ENCODE measurements around the gene TNFAIP2. TPM values are rescaled to one million over a fixed set of nuclear protein-coding genes. Genes with fewer than 3 reads are reported as not detected.

TNFAIP2 gene
- total RNA-seq, 1 experiment from 2014 or later: 8.1 TPM

DNA sequence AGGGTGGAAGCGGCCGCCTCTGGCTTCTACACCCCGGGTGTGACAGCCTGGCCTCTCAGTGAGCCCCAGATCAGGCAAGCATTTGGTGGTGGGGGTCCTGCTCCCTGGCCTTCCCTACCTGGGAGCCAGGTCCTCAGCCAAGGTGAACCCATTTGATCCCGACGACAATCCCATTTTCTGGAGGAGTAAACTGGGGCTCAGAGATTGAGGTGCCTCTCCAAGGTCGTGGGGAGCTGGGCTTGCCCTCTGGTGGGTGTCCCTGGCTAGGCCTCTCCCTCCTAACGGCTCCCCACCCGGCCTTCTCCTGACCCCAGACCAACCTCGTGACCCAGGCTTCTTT lies 31.4 kb upstream of the TNFAIP2 start:
- H3K4me1 ChIP-seq: peaks cover 19% of the 10 kb centered on the region
- no peaks in the 10 kb centered on the region for H3K36me3 ChIP-seq (ENCODE audit: control insufficient read depth, insufficient read depth, low read length)
- Mint-ChIP-seq H3K4me3 (ENCODE audit: unreplicated experiment) (no peak overlapping the region), H3K36me3 (ENCODE audit: insufficient read depth, unreplicated experiment) (no peaks in the 10 kb centered on the region), H3K27me3 (ENCODE audit: insufficient read depth, unreplicated experiment) (no peaks in the 10 kb centered on the region), H3K27ac (ENCODE audit: unreplicated experiment) (no peak overlapping the region), H3K9me3 (ENCODE audit: unreplicated experiment) (no peaks in the 10 kb centered on the region), H3K4me1 (ENCODE audit: low read depth, unreplicated experiment) (peaks cover 16% of the 10 kb centered on the region)
- ChIA-PET POLR2A (no interaction called here), CTCF (no interaction called here)
- peak overlapping the region; percentile 28 for H3K4me3 ChIP-seq (ENCODE audit: low read depth, low read length)
- H3K9me3 ChIP-seq: no peaks in the 10 kb centered on the region
- TF ChIP-seq, protein P1, sequence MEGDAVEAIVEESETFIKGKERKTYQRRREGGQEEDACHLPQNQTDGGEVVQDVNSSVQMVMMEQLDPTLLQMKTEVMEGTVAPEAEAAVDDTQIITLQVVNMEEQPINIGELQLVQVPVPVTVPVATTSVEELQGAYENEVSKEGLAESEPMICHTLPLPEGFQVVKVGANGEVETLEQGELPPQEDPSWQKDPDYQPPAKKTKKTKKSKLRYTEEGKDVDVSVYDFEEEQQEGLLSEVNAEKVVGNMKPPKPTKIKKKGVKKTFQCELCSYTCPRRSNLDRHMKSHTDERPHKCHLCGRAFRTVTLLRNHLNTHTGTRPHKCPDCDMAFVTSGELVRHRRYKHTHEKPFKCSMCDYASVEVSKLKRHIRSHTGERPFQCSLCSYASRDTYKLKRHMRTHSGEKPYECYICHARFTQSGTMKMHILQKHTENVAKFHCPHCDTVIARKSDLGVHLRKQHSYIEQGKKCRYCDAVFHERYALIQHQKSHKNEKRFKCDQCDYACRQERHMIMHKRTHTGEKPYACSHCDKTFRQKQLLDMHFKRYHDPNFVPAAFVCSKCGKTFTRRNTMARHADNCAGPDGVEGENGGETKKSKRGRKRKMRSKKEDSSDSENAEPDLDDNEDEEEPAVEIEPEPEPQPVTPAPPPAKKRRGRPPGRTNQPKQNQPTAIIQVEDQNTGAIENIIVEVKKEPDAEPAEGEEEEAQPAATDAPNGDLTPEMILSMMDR (IDR thresholded peaks at IDR 0.05; ENCODE audit: insufficient read depth in 1 of 2, low read depth in 1 of 2, low read length in 1 of 2, severe bottlenecking in 1 of 2, unreplicated experiment in 1 of 2): no peak
- no peaks in the 10 kb centered on the region for H3K27me3 ChIP-seq (replicated peaks; ENCODE audit: control insufficient read depth, insufficient read depth, low read length)
- no peak for DNase-seq
- no TSS peak for BruUV-seq (replicated peaks)
- intact Hi-C loops (cut with micrococcal nuclease; ENCODE audit: unreplicated experiment): loop anchor here (2.0 kb wide), 1 partner anchor 13 kb away; no protein-coding TSS in a partner anchor

DNA sequence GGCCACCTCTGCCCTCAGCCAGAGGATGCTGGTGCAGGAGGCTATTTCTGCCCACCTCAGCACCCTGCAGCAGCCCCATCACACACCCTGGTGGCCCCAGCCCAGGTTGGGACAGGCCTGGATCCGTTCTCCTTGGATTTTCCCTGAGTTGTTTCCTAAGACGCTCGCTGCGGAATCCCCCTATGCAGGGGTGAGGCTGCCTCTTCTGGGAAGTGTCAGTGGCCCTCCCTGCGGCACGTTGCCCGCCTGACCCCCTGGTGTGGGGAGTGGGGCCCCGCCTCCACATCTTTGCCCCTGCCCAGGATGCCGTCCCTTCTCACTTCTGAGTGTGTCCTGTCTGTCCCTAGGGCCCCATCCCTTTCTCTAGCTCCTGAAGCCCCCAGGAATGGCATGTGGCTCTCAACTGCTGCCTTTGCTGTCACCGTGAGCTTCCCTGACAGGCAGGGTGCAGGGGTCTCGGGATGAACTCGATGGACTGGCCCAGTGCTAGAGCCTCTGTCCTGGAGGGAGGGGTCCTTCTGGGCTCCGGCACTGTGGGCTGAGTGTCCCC lies 29.3 kb upstream of the TNFAIP2 start:
- BruUV-seq (replicated peaks): no TSS peak
- TF ChIP-seq, protein P1 (IDR thresholded peaks at IDR 0.05; ENCODE audit: insufficient read depth in 1 of 2, low read depth in 1 of 2, low read length in 1 of 2, severe bottlenecking in 1 of 2, unreplicated experiment in 1 of 2): no peak
- POLR2A ChIA-PET: interaction anchor here (0.6 to 1.1 kb wide), 2 partner anchors 10 to 93 kb away, joined by 3 to 5 read pairs; no protein-coding TSS in a partner anchor
- no peaks in the 10 kb centered on the region for H3K27me3 ChIP-seq (replicated peaks; ENCODE audit: control insufficient read depth, insufficient read depth, low read length)
- H3K4me3 ChIP-seq (ENCODE audit: low read depth, low read length): no peak overlapping the region
- H3K4me1 ChIP-seq: peaks cover 29% of the 10 kb centered on the region
- no peaks in the 10 kb centered on the region for H3K9me3 ChIP-seq
- CTCF ChIA-PET: interaction anchor here (1.1 to 3.6 kb wide), 2 partner anchors 11 to 13 kb away, joined by 3 to 23 read pairs; no protein-coding TSS in a partner anchor
- H3K36me3 ChIP-seq (ENCODE audit: control insufficient read depth, insufficient read depth, low read length): no peaks in the 10 kb centered on the region
- Mint-ChIP-seq H3K27ac (ENCODE audit: unreplicated experiment) (peak overlapping the region; percentile 80), H3K4me1 (ENCODE audit: low read depth, unreplicated experiment) (peaks cover 18% of the 10 kb centered on the region), H3K9me3 (ENCODE audit: unreplicated experiment) (no peaks in the 10 kb centered on the region), H3K36me3 (ENCODE audit: insufficient read depth, unreplicated experiment) (no peaks in the 10 kb centered on the region), H3K27me3 (ENCODE audit: insufficient read depth, unreplicated experiment) (no peaks in the 10 kb centered on the region), H3K4me3 (ENCODE audit: unreplicated experiment) (peak overlapping the region; percentile 62)
- intact Hi-C loops (cut with micrococcal nuclease; ENCODE audit: unreplicated experiment): loop anchor here (2.0 kb wide), 1 partner anchor 15 kb away; no protein-coding TSS in a partner anchor
- no peak for DNase-seq

DNA sequence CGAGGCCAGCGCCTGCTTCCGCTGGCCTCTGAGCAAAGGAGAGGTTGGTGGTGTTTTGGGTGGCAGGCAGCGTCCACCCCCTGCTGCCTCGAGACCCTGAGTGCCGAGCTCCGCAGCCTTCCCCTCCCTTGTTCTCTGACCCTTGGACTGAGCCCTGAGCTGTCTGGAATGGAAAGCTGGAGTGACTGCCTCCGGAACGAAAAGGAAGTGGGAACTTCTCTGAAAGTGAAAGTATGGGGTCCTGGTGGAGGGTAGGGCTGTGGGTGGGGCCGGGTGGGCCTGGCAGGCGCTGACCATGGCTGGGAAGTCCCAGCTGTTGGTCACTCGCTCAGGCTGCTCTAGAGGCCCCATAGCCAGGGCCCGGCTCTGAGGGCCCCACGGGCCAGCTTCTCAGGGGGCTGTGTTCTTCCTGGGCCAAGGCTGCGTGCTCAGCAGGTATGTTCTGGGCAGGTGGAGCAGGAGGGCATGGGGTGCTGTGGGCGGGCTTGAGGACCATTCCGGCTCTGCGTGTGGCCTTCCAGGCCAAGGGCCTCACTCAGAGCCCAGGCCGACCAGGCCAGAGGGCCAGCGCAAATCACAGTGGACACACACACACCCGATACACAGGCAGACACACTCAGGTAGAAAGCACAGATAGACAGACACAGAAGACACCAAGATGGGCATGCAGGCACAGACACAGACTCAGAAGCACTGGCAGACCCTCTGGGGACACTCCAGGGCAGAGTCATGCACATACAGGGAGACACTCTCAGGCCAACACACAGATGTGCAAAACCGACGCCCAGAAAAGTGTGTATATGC lies 28.7 kb upstream of the TNFAIP2 start, which contains the start of gene EXOC3L4:
Gene EXOC3L4 (plus strand): TSS at position 320 of the 804 bp plus-strand sequence. CDS start 5,495 bp downstream, outside the sequence.
- H3K4me1 Mint-ChIP-seq (ENCODE audit: low read depth, unreplicated experiment): peaks cover 18% of the 10 kb centered on the region
- Histone ChIP-seq H3K4me3 (ENCODE audit: low read depth, low read length) (peak within 1 kb of the TSS; percentile 27), H3K9me3 (no peaks in the 10 kb centered on the region), H3K4me1 (peaks cover 36% of the 10 kb centered on the region), H3K27me3 (replicated peaks; ENCODE audit: control insufficient read depth, insufficient read depth, low read length) (no peaks in the 10 kb centered on the region), H3K36me3 (ENCODE audit: control insufficient read depth, insufficient read depth, low read length) (no peaks in the 10 kb centered on the region)
- intact Hi-C loops (cut with micrococcal nuclease; ENCODE audit: unreplicated experiment): no loop called here
- H3K4me3 Mint-ChIP-seq (ENCODE audit: unreplicated experiment): peak within 1 kb of the TSS; percentile 62
- H3K27me3 Mint-ChIP-seq (ENCODE audit: insufficient read depth, unreplicated experiment): no peaks in the 10 kb centered on the region
- BruUV-seq (replicated peaks): no TSS peak
- peak within 1 kb of the TSS; percentile 80 for H3K27ac Mint-ChIP-seq (ENCODE audit: unreplicated experiment)
- CTCF ChIA-PET: interaction anchor here (1.1 to 3.6 kb wide), 2 partner anchors 10 to 12 kb away, joined by 3 to 23 read pairs; no protein-coding TSS in a partner anchor
- POLR2A ChIA-PET: interaction anchor here (0.6 to 1.1 kb wide), 3 partner anchors 9 to 239 kb away, joined by 3 to 5 read pairs (median 3); partner anchors contain the start of gene EIF5
- TF ChIP-seq, protein P1 (IDR thresholded peaks at IDR 0.05; ENCODE audit: insufficient read depth in 1 of 2, low read depth in 1 of 2, low read length in 1 of 2, severe bottlenecking in 1 of 2, unreplicated experiment in 1 of 2): no peak
- no peaks in the 10 kb centered on the region for H3K9me3 Mint-ChIP-seq (ENCODE audit: unreplicated experiment)
- DNase-seq: peak; percentile 40 to 68
- H3K36me3 Mint-ChIP-seq (ENCODE audit: insufficient read depth, unreplicated experiment): no peaks in the 10 kb centered on the region

All from Caco-2 (cell line).